Stimulated activated CD4-positive, alpha-beta T cell treated with anti-CD3 and anti-CD28 coated beads, Interleukin-4, amount 100 ng/mL, for 24 hours (primary cell): ENCODE data around the gene MED25.
A peak's percentile ranks its signal among the peaks of the same experiment; 100 is the strongest.

Experiments
- DNase-seq: peaks from one replicate; pipeline ENCODE4 v3.0.0-alpha.2; 2020

The MED25 gene

DNA sequence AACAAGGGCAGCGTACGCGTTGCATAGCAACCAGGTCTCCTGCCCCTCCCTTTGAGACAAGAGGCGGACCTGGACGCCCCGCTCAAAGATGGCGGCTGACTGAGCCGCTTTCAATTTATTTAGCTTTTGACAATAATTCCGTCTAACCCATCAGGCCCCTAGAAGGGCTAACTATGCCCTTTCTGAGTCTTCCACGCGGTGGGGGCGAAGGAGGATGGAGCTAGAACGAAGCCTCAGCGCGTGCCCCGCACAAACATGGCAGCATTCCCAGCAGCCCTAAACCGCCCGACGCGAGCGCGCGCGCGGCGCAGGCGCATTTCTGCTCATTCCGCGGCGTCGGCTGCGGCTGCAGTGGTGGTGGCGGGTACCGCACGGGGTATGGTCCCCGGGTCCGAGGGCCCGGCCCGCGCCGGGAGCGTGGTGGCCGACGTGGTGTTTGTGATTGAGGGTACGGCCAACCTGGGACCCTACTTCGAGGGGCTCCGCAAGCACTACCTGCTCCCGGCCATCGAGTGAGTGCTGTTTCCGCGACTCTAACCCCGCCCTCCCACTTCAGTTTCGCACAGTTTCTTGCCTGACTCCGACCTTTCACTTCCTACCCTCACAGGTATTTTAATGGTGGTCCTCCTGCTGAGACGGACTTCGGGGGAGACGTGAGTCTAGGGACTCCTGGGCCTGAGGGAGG, at the start of gene MED25:
Gene MED25 (plus strand): TSS at position 326 of the 685 bp plus-strand sequence. CDS start 53 bp downstream, at position 379.
- DNase-seq = peak; percentile 85

DNA sequence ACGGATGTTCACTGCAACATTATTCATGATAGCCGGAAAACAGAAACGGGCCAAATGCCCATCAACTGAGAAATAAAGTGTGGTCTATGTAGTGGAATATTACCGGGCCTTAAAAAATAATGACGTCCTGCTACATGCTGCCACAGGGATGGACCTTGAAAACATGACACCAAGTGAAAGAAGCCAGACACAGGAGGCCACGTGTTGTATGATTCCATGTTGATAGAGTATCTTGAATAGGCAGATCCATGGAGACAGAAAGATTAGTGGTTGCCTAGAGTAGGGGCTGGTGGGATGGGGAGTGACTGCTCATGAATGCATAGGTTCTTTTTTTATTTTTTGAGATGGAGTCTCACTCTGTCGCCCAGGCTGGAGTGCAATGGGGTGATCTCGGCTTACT, 47.6 kb upstream of the MED25 start:
- no peak for DNase-seq

DNA sequence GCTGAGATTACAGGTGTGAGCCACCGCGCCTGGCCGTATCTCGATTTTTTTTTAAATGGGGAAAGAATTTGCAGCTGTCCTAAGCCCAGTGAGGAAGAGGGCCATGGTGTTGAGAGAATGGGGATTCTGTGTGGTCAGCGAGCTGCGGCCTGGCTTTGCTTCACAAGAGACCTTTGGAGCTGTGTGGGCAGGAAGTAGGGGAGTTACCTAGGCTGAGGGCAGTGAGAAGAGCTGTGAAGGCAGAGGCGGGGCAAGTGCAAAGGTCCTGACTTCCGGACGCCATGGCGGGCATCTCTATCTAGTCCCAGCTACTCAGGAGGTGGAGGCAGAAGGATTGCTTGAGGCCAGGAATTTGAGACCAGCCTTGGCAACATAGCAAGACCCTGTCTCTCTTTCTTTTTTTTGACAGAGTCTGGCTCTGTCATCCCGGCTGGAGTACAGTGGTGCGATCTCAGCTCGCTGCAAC, 46.4 kb upstream of the MED25 start:
- DNase-seq = no peak

DNA sequence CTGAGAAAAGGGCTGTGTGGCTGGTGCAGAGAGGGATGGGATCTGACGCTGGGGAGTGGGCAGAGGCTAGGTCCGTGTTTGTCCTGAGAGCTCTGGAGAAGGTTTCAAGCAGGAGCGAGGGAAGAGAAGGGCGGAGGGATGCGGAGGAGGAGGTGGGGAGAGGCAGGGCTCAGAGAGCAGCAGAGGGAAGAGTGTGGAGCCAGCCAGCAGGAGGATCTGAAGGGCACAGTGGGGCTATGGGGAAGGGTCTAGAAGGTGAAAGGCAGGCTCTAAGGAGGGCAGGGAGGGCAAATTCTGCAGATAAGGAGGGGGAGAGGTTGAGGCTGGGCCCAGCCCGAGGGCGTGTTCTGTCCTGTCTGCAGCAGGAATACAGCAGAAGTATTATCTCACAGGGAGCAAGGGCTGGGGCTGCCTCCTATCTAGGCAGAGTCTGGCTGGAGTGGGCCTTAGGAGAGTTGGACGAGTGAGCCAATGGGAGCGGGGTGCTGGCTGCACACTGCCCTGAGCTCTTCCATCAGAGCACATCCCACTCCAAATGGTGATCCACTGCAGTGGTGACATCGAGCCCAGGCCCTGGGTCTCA, 45.1 kb upstream of the MED25 start:
- no peak for DNase-seq

DNA sequence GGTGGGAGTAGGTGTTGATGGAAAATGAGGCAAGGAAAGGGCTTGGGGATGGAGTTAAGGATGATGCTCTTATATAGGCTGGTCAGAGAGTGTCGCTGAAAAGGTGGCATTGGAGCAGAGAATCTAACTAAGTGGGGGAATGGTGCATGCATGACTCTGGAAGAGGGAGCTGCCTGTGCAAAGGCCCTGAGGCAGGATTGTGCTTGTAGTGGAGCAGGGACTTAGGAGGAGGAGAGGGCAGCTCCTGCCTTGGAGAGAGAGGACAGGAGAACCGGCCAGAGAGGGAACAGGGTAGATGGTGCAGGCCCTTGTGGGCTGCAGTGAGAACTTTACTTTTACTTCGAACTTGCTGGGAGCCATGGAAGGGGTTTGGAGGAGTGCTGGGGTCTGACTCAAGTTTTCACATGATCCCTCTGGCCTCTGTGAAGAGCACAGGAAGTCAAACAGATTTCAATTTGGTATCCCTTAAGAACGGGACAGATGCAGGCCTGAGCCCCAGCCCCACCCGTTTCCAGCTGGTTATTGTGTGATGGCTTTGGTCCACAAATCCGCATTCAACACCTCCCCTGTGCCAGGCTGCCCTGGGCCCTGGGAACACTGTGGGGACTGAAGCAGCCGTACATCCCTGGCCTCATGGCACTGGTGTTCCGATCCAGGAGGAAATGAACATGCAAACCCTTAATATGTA, 44.3 kb upstream of the MED25 start:
- DNase-seq = no peak

DNA sequence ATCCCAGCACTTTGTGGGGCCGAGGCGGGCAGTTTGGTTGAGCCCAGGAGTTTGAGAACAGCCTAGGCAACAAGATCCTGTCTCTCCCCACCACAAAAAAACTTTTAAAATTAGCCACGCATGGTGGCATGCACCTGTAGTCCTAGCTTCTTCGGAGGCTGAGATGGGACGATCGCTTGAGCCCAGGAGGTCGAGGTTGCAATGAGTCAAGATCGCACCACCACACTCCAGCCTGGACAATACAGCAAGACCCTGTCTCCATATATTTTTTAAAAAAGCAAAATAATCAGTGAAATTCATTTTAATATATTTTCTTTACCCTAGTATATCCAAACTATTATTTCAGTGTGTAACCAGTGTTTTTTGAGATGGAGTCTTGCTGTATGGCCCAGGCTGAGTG, 43.1 kb upstream of the MED25 start:
- no peak for DNase-seq

DNA sequence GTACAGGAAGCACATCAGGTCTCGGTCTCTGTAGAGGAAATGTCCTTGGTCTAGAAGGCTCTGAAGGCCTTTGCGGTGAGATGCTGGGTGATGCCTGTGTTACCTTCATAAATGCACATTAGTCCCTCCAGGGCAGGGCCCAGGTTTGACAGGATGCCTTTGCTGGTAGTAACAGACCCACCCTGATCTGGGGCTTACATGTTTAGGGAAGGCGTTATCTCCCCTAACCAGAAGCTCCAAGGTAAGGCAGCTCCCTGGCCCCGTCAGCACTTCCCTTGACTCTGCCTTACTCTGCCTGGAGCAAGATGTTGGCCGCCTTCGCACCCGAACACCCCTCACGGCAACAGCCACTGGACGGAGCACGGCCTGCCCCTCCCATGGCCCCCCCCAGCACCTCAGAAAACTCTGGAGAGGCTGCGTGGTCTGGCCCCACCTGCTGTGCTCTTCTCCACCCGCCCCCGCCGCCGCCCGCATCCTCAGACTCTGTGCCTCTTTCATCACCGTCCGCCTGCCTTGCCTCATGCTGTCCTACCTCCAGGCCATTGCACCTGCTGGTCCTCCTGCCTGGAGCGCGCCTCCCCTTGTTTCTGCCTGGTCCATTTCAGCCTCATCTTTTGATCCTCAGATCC, 42.2 kb upstream of the MED25 start:
- no peak for DNase-seq

DNA sequence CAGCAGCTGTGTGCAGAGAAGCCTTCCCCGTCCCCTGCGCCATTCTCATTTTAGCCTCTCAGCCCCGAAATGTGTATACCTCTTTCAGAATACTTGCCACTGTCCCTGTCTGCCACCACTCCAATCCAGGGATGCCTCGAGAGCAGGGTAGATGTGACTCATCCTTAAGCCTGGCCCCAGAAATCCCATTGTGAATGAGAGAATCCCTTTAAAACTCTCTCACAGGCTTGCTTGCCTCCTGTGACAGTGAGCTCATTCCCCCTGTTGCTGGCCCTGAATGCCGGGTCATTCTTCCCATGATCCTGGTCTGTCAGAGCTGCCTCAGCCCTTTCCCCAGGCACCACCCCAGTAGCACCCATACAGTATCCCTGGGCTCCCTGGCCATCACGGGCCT, 41.7 kb upstream of the MED25 start:
- DNase-seq = no peak

DNA sequence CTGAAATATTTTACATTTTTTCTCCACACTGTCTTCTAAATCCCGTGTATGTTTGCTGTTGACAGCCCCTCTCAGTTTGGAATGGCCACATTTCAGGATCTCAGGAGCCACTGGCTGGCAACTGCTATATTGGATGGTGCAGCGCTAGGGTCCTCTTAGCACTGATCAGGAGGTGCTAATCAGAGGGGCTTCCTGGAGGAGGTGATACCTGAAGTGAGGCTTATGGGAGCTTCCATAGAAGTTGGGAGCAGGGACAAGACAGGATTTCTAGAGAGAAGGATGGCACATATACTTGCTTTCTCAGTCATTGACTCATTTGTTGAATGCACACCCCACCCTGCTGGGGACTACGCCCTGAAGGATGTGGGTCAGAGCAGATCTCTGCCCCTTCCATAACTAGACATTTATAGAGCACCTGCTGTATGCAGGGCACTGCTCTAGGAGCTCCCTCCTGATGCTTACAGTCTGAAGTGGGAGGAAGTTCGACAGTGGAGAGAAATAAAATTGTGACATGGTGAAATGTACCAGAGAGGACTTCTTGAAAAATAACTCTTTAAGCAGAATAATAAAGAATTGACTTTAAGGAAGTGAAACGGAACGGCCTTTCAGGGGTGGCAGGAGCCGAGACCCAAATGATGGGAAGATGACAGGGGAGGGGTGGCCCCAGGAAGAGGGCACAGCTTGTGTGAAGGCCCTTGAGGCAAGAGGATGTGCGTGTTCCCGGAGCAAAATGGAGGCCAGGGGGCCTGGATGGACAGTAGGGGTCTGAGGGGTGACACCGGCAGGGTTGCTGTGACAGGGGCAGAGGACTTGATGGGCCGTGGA, 38.1 kb upstream of the MED25 start:
- DNase-seq = no peak

DNA sequence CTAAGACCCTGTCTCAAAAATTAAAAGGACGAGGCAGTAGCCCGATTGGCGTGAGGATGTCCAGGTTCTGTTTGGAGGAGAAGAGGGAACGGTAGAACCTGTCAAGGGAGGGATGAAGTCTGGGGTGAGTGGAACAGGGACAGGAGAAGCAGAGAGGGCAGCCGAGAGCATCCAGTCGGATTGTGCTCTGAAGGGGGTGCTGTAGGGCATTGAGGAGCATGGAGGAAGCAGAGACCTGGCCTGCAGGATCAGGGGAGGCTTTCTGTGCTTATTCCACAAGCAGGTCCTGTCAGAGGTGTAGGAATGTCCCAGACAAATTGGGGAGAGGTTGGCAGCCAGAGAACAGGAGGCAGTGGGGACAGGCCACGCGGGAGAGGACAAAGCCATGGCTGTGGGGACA, 37.2 kb upstream of the MED25 start:
- DNase-seq = no peak

DNA sequence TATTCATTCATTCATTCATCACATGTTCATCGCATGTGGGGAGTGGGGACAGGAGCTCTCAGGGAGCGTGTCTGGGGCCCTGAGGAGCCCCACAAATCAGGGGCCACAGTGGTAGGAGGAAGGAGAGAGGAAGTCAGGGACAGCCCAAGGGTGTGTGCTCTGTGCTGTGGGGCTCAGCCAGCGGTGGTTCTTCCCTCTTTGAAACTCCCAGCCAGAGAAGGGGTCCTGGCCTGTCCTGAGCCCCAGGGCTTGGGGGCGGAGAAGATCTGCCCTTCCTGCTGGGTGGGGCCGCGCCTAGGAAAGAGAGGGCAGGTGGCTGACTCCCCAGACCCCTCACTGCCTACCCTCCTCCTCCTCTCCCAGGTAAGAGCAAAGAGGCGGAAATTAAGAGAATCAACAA, 36.7 kb upstream of the MED25 start:
- DNase-seq = no peak

DNA sequence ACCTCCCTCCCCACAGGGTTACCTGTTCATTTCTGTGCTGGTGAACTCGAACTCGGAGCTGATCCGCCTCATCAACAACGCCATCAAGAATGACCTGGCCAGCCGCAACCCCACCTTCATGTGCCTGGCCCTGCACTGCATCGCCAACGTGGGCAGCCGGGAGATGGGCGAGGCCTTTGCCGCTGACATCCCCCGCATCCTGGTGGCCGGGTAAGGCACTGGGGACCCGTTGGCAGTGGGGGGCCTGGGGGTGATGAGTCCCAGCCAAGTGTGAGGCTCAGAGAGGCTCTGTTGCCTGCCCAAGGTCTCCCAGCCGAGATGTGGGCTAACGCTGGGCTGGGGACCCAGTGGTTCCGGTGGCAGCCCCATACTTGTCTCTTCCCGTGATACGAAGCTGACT, 35.6 kb upstream of the MED25 start:
- DNase-seq = no peak

DNA sequence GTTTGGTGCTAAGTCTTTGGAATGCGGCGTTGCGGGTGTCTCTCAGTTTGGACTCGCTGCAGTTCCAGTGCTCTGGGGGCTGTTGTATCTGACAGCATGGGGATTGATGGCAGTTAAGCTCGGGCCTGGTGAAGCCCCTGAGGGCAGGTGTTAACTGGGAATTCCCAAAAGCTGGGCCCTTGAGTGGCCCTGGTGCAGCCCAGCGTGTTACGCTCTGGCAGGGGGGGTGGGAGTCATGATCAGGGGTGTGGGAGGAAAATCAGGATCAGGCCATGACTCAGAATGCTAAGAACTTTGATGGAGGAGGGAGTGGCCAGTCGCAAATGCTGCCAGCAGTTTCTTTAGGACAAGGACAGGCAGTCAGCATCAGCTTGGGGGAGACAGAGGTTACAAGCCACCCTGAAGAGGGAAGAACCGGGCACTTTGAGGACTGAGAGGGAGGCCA, 31.7 kb upstream of the MED25 start:
- DNase-seq = no peak

DNA sequence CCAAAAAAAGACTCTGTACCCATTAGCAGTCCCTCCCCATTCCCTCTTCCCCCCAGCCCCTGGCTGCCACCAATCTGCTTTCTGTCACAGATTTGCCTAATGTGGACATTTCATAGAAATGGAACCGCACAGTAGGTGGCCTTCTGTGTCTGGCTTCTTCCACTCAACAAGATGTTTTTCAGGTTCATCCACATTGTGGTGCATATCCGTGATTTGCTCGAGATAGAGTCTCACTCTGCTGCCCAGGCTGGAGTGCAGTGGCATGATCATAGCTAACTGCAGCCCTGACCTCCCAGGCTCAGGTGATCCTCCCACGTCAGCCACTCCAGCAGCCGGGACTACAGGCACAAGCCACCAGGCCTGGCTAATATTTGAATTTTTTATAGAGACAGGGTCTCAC, 30.3 kb upstream of the MED25 start:
- no peak for DNase-seq

DNA sequence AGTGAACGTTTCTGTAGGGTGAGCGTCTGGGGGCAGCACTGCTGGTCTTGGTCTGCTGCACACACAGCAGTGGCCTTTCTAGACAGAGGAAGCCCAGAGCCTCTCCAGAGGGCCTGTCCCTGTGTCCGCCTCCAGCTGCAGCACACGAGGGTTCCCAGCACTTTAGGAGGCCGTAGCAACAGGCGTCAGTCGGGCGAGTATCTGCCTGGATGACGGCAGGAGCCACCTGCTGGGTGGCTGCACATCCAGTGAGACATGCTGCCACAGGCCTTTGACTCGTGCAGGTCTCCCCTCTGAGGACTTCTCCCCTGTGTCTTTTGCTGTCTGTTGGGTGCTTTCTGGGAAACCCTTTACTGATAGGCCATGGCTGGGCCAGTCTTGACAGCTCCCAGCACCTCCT, 29.2 kb upstream of the MED25 start:
- DNase-seq = no peak

DNA sequence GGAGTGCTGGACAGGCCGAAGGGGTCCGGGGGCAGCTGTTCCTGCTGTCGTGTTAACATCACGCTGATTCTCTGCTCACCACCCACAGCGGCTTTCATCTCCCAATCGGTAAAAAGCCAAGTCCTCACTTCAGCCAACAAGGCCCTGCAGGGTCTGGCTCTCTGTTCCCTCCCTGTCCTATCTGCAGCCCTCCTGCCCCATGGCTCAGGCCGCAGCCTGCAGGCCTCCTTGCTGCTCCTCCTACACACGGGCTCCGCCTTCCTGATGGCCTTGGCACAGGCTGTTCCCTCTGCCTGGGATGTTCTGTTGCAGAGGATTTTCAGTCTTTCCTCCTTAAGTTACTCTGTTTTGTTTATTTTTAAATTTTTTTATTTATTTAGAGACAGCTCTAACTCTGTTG, 27.2 kb upstream of the MED25 start:
- DNase-seq = no peak

DNA sequence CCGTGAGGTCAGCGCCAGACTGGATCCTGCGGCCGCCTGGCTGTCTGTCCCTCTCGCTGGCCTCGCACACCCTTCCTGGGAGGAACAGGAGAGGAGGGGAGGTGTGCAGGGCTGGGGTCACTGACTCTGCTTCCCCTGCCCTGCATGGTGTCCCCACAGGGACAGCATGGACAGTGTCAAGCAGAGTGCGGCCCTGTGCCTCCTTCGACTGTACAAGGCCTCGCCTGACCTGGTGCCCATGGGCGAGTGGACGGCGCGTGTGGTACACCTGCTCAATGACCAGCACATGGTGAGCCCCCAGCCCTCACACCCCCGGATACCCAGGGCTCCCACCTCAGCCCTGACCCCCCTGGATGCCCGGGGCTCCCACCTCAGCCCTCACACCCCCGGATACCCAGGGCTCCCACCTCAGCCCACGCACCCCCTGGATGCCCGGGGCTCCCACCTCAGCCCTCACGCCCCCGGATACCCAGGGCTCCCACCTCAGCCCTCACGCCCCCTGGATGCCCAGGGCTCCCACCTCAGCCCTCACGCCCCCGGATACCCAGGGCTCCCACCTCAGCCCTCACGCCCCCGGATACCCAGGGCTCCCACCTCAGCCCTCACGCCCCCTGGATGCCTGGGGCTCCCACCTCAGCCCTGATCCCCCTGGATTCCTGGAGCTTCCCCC, 26.2 kb upstream of the MED25 start:
- DNase-seq = no peak

DNA sequence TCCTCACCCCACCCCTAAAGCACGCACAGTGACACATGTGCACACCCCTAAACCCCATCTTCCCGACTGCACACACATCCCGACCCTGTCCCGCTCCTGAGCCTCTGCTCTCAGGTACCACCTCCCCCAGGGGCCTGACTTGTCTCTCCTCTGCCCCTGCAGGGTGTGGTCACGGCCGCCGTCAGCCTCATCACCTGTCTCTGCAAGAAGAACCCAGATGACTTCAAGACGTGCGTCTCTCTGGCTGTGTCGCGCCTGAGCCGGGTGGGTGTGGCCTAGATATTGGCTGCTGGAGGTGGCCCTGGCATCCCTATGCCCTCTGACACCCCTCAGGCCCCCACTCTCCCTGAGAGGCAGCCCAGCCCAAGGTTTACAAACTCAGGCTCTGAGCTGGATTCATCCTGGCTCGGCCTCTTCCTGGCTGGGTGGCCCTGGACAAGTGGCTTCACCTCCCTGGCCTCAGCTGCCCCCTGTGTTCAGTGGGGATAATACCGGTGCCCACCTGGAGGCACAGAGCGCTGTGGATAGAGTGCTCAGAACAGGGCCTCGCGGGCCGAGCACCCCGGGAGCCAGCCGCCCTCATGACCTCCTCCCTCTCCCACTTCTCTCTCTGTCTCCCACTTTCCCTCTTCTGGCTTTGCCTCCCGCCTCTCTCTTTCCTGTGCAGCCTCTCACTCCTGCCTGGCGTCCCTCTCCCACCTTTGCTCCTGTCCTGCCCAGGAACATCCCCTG, 25.1 kb upstream of the MED25 start:
- DNase-seq = no peak

DNA sequence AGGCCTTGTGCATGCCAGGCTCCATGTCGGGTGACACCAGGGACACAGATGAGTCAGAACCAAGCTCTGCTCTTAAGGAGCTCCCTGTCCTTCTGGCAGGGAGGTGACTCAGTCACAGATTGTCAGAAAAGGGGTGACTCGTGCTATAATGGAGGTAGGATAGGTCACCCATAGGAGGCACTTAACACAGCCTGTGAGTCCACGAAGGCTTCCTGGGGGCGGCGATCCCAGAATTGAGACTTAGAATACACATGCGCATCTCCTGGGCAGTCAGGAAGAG, 24.6 kb upstream of the MED25 start:
- DNase-seq = peak; percentile 22

DNA sequence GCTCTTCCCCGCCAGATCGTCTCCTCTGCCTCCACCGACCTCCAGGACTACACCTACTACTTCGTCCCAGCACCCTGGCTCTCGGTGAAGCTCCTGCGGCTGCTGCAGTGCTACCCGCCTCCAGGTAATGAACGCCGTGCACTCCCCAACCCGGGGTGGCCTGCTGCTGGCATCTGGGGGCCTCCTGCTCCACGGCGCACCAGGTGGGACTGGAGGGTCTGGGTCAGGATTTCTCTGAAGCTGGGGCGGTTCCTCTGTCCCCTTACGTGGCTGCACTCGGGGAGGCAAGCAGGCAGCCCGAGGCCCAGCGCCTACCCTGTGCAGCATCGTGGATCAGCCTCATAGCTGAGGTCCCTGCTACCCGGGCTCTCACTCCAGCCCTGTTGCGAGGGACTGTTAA, 22.5 kb upstream of the MED25 start:
- DNase-seq = no peak

DNA sequence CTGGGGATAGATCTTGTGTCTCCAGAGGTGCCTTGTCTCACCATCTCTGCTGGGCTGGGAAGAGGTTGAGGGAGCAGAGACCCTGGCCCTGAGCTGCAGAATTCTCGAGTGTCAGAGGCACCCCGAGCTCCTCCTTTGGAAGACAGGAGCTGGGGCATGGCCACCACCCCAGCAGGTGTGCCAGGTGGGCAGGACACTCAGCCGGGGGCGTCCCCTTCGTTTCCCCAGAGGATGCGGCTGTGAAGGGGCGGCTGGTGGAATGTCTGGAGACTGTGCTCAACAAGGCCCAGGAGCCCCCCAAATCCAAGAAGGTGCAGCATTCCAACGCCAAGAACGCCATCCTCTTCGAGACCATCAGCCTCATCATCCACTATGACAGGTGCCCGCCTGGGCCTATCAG, 19.5 kb upstream of the MED25 start:
- no peak for DNase-seq

DNA sequence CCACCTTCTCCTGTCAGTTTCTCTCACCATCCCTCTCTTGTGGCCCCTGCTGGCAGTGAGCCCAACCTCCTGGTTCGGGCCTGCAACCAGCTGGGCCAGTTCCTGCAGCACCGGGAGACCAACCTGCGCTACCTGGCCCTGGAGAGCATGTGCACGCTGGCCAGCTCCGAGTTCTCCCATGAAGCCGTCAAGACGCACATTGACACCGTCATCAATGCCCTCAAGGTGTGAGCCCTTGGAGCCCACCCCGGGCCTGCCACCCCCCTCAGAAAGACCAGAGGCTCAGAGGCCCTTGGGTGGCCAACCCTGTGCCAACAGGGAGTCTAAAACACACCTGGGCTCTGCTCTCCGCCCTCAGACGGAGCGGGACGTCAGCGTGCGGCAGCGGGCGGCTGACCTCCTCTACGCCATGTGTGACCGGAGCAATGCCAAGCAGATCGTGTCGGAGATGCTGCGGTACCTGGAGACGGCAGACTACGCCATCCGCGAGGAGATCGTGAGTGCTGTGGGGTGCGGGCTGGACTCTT, 18.8 kb upstream of the MED25 start:
- DNase-seq = no peak
